ENCODE results near the gene SLC44A2. TPM values are rescaled to one million over a fixed set of nuclear protein-coding genes. Genes with fewer than 3 reads are reported as not detected.

The SLC44A2 gene
- total and polyA plus RNA-seq, 2 of the 8 experiments (the other 6 are each of a cell fraction or from before 2014, with no cell fraction given): 105 to 120 TPM

DNA sequence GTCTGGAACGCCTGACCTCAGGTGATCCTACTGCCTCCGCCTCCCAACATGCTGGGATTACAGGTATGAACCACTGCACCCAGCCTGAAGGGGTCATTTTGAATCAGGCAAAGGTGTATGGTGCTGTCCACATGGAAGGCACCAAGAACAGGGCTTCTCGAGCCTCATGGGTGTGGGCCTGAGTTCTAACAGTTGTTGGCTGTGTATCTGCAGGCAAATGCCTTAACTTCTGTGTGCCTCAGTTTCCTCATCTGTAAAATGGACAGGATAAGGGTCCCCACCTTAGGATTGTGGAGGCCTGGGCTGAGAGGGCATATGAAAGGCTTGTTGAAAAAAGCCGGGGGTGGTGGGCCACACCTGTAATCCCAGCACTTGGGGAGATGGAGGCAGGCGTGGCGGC lies 47.4 kb upstream of the SLC44A2 start:
- DNase-seq (ENCODE audit: low read depth in 1 of 2, low spot score in 2 of 2) (no peak), FAIRE-seq (no peak)
- H4K8ac ChIP-seq (ENCODE audit: extremely low read depth, insufficient read depth, low read length): no peak overlapping the region
- 91% methylated on average over 6 of the region's 6 CpGs; no CpG with 5 or more reads in 1 of the 2 experiments for WGBS, 2 experiments (ENCODE audit: extremely low coverage in 1 of 2, insufficient coverage in 1 of 2, insufficient read length in 1 of 2, insufficient replicate concordance in 2 of 2, low coverage in 1 of 2, low lambda C conversion rate in 2 of 2, missing lambda C conversion rate in 1 of 2)
- no peak overlapping the region for H2BK120ac ChIP-seq (replicated peaks; ENCODE audit: low read depth, low read length)
- peaks cover 12 to 41% (median 33%) of the 10 kb centered on the region in 4 experiments for H3K36me3 ChIP-seq (ENCODE audit: control insufficient read depth in 2 of 4, insufficient read depth in 4 of 4, low read length in 3 of 4)
- H3K18ac ChIP-seq (ENCODE audit: extremely low read depth, low read length): no peak overlapping the region
- no peaks in the 10 kb centered on the region; a peak in 1 of 4 replicates for H3K79me2 ChIP-seq (ENCODE audit: control insufficient read depth in 1 of 2, insufficient read depth in 2 of 2, low read length in 2 of 2)
- H3K4me3 ChIP-seq (ENCODE audit: extremely low read depth in 1 of 4, insufficient read depth in 2 of 4, low read depth in 3 of 4, low read length in 4 of 4): no peak overlapping the region
- H3K23me2 ChIP-seq (ENCODE audit: low read depth, low read length): no peaks in the 10 kb centered on the region
- H3K27ac ChIP-seq (ENCODE audit: low read depth, low read length): no peak overlapping the region
- no peaks in the 10 kb centered on the region for H3K79me1 ChIP-seq (ENCODE audit: low read depth, low read length)
- H2BK20ac ChIP-seq (ENCODE audit: low read length): no peak overlapping the region
- no peak overlapping the region for H3K4ac ChIP-seq (replicated peaks; ENCODE audit: insufficient read length, low read depth, low read length)
- H4K5ac ChIP-seq (ENCODE audit: insufficient read length, low read depth, low read length): no peak overlapping the region
- H4K20me1 ChIP-seq (replicated peaks in 1 of 2; ENCODE audit: control insufficient read depth in 1 of 2, insufficient read depth in 2 of 2, low read length in 2 of 2): peaks cover 4 to 7% of the 10 kb centered on the region in 2 experiments
- ChIA-PET CTCF (ENCODE audit: partially characterized antibody) (interaction anchor here (0.6 to 8.7 kb wide), 4 partner anchors 31 to 174 kb away, joined by 3 to 267 read pairs (median 4); no protein-coding TSS in a partner anchor), POLR2A (ENCODE audit: partially characterized antibody) (interaction anchor here (1.1 to 1.8 kb wide), 3 partner anchors 10 to 66 kb away, joined by 3 to 5 read pairs (median 4); no protein-coding TSS in a partner anchor)
- H3K9ac ChIP-seq (replicated peaks in 1 of 4; ENCODE audit: extremely low read depth in 1 of 4, low read depth in 3 of 4, low read length in 3 of 4): no peak overlapping the region
- H4K91ac ChIP-seq (replicated peaks; ENCODE audit: insufficient read length, low read length): no peak overlapping the region
- no peak overlapping the region for H3K56ac ChIP-seq (replicated peaks; ENCODE audit: insufficient read length, low read depth, low read length)
- no peak overlapping the region for H2AFZ ChIP-seq (ENCODE audit: low read length)
- no peak overlapping the region for H2AK5ac ChIP-seq (ENCODE audit: low read depth, low read length)
- H3K14ac ChIP-seq (ENCODE audit: insufficient read length): no peak overlapping the region
- H2BK12ac ChIP-seq (ENCODE audit: low read depth, low read length): no peak overlapping the region
- H3K23ac ChIP-seq (ENCODE audit: insufficient read length): no peak overlapping the region
- no peak overlapping the region for H2BK15ac ChIP-seq (ENCODE audit: low read length)
- no peaks in the 10 kb centered on the region for H3K27me3 ChIP-seq (replicated peaks in 1 of 4; ENCODE audit: control insufficient read depth in 3 of 4, extremely low read depth in 1 of 4, insufficient read depth in 3 of 4, low read length in 3 of 4)
- no peak overlapping the region for H3K4me2 ChIP-seq (ENCODE audit: insufficient read depth in 1 of 2, low read depth in 2 of 2, low read length in 2 of 2)
- no peaks in the 10 kb centered on the region; a peak in 1 of 7 replicates for H3K4me1 ChIP-seq (replicated peaks in 1 of 4; ENCODE audit: control insufficient read depth in 3 of 4, insufficient read depth in 4 of 4, low read length in 3 of 4)
- no peak overlapping the region for H2BK5ac ChIP-seq (ENCODE audit: low read depth, low read length)
- no peaks in the 10 kb centered on the region for H3K9me3 ChIP-seq (ENCODE audit: insufficient read depth in 2 of 2, low read depth in 1 of 2, low read length in 1 of 2)
- no peak for TF ChIP-seq RFX5 (IDR thresholded peaks at IDR 0.05; ENCODE audit: borderline replicate concordance, low read depth, low read length)
- TF ChIP-seq CTBP2 (IDR thresholded peaks at IDR 0.05; ENCODE audit: borderline replicate concordance, insufficient read depth, insufficient read length, low read length): no peak
- no peak for TF ChIP-seq SP4 (IDR thresholded peaks at IDR 0.05; ENCODE audit: low read length)
- no peak for TF ChIP-seq PHF8 (conservative IDR thresholded peaks at IDR 0.05; ENCODE audit: low read depth, low read length)
- TF ChIP-seq BACH1 (IDR thresholded peaks at IDR 0.05; ENCODE audit: low read length): no peak
- no peak for TF ChIP-seq HDAC2 (IDR thresholded peaks at IDR 0.05; ENCODE audit: borderline replicate concordance in 1 of 2, low read depth in 2 of 2, low read length in 2 of 2)
- TF ChIP-seq HDAC6 (IDR thresholded peaks at IDR 0.05; ENCODE audit: low read depth, low read length): no peak
- TF ChIP-seq EGR1 (IDR thresholded peaks at IDR 0.05; ENCODE audit: borderline replicate concordance, low read depth, low read length): no peak
- no peak for TF ChIP-seq ZNF274 (IDR thresholded peaks at IDR 0.05; ENCODE audit: borderline replicate concordance, extremely low read depth, low read length)
- no peak for TF ChIP-seq SIX5 (IDR thresholded peaks at IDR 0.05; ENCODE audit: low read depth, low read length)
- no peak for TF ChIP-seq MAFK (IDR thresholded peaks at IDR 0.05; ENCODE audit: low read depth, low read length)
- no peak for TF ChIP-seq TBP (IDR thresholded peaks at IDR 0.05; ENCODE audit: low read depth, low read length)
- no peak for TF ChIP-seq ATF3 (IDR thresholded peaks at IDR 0.05; ENCODE audit: insufficient read depth, low read depth, low read length)
- no peak for TF ChIP-seq JUND (IDR thresholded peaks at IDR 0.05; ENCODE audit: low read length)

Measured in H1 (cell line).